Measurements from ENCODE around the gene HEATR3.

HEATR3 gene

DNA sequence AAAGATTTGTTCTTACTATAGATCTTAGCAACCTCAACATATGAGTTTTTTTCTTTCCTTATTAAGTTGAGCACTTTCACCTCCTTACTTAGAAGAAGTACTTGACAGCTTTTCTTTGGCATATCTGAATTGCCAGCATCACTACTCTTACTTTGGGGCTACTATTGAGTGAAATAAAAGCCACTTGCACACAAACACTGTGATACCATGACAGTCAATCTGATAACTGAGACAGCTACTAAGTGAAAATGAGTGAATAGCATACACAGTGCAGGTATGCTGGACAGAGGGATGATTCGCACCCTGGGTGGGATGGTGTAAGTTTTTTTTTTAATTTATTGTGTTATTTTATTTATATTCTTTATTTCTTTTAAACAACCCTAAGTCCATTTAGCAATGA lies 73.8 kb downstream of the HEATR3 start:
- H3K27me3 ChIP-seq (ENCODE audit: control insufficient read depth, low read length), result peaks cover 2% of the 10 kb centered on the region; the same call in 1 of the 2 replicates
- H3K9me2 ChIP-seq (replicated peaks; ENCODE audit: control insufficient read depth, low read length), result no peaks in the 10 kb centered on the region
- H3K27ac ChIP-seq (ENCODE audit: low read depth, low read length), result no peak overlapping the region
- no peaks in the 10 kb centered on the region for H3K36me3 ChIP-seq (ENCODE audit: control insufficient read depth, low read length)
- H3F3A ChIP-seq (ENCODE audit: control insufficient read depth, insufficient read depth), result no peaks in the 10 kb centered on the region
- no peaks in the 10 kb centered on the region for H4K20me1 ChIP-seq (ENCODE audit: control insufficient read depth, insufficient read depth, low read depth, low read length)
- H3K4me3 ChIP-seq (ENCODE audit: low read length), result no peak overlapping the region
- H3K79me2 ChIP-seq (ENCODE audit: control insufficient read depth, low read length), result no peaks in the 10 kb centered on the region
- H3K4me1 ChIP-seq (ENCODE audit: control insufficient read depth, low read length), result no peaks in the 10 kb centered on the region
- TF ChIP-seq EZH2phosphoT487 (IDR thresholded peaks at IDR 0.05; ENCODE audit: borderline replicate concordance, low read length) (no peak), CTCF (IDR thresholded peaks at IDR 0.05; ENCODE audit: low read depth, low read length, poor library complexity, severe bottlenecking) (no peak)
- no peaks in the 10 kb centered on the region for H3K9me3 ChIP-seq (ENCODE audit: control insufficient read depth, insufficient read depth, low read length)
- no peak overlapping the region for H3K4me2 ChIP-seq (ENCODE audit: low read length)

DNA sequence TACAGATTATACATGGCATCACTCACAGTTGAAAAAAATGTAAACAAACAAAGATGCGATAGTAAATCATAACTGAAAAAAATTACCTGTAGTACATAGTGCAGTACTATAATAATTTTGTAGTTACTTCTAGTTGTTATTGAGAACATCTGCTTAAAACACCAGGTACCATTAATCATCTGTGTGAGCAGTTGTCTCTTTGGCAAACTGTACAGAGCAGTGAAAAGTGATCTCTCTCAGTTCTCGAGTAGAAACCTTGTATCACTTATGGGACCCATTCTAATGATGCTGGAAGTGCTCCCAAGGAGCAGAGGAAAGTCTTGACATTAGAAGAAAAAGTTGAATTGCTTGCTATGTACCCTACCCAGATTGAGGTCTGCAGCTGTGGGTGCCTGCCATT lies 78.4 kb downstream of the HEATR3 start:
- Histone ChIP-seq H3K27ac (ENCODE audit: low read depth, low read length) (no peak overlapping the region), H3K4me1 (ENCODE audit: control insufficient read depth, low read length) (no peaks in the 10 kb centered on the region), H3K4me3 (ENCODE audit: low read length) (no peak overlapping the region), H4K20me1 (ENCODE audit: control insufficient read depth, insufficient read depth, low read depth, low read length) (no peaks in the 10 kb centered on the region), H3K79me2 (ENCODE audit: control insufficient read depth, low read length) (no peaks in the 10 kb centered on the region), H3K4me2 (ENCODE audit: low read length) (no peak overlapping the region), H3K9me3 (ENCODE audit: control insufficient read depth, insufficient read depth, low read length) (no peaks in the 10 kb centered on the region), H3K9me2 (replicated peaks; ENCODE audit: control insufficient read depth, low read length) (no peaks in the 10 kb centered on the region), H3K27me3 (ENCODE audit: control insufficient read depth, low read length) (no peaks in the 10 kb centered on the region), H3K36me3 (ENCODE audit: control insufficient read depth, low read length) (no peaks in the 10 kb centered on the region), H3F3A (ENCODE audit: control insufficient read depth, insufficient read depth) (no peaks in the 10 kb centered on the region)
- TF ChIP-seq EZH2phosphoT487 (IDR thresholded peaks at IDR 0.05; ENCODE audit: borderline replicate concordance, low read length), result no peak
- no peak for TF ChIP-seq CTCF (IDR thresholded peaks at IDR 0.05; ENCODE audit: low read depth, low read length, poor library complexity, severe bottlenecking)

GRCh38 chr16:50146479-50147435 lies 81.0 kb downstream of the HEATR3 start:
- TF ChIP-seq CTCF (IDR thresholded peaks at IDR 0.05; ENCODE audit: low read depth, low read length, poor library complexity, severe bottlenecking) (no peak), EZH2phosphoT487 (IDR thresholded peaks at IDR 0.05; ENCODE audit: borderline replicate concordance, low read length) (no peak)
- Histone ChIP-seq H3K27ac (ENCODE audit: low read depth, low read length) (no peak overlapping the region), H4K20me1 (ENCODE audit: control insufficient read depth, insufficient read depth, low read depth, low read length) (no peaks in the 10 kb centered on the region), H3K4me3 (ENCODE audit: low read length) (no peak overlapping the region), H3K9me2 (replicated peaks; ENCODE audit: control insufficient read depth, low read length) (no peaks in the 10 kb centered on the region), H3K4me2 (ENCODE audit: low read length) (no peak overlapping the region), H3K36me3 (ENCODE audit: control insufficient read depth, low read length) (no peaks in the 10 kb centered on the region), H3K27me3 (ENCODE audit: control insufficient read depth, low read length) (no peaks in the 10 kb centered on the region), H3K9me3 (ENCODE audit: control insufficient read depth, insufficient read depth, low read length) (no peaks in the 10 kb centered on the region), H3F3A (ENCODE audit: control insufficient read depth, insufficient read depth) (no peaks in the 10 kb centered on the region), H3K79me2 (ENCODE audit: control insufficient read depth, low read length) (no peaks in the 10 kb centered on the region), H3K4me1 (ENCODE audit: control insufficient read depth, low read length) (peaks cover 6% of the 10 kb centered on the region)

All from DOHH2 (cell line).